HepG2 (cell line): ENCODE results near the gene EEIG1. TPM values are rescaled to one million over a fixed set of nuclear protein-coding genes. Genes with fewer than 3 reads are reported as not detected.

ENCODE experiments used
- BRD4 ChIP-seq: sonication (generic); formaldehyde crosslinking; IDR thresholded peaks from 2 replicates; pipeline ENCODE4 v1.4.0; 2020; ENCODE audit warnings: missing genetic modification reagents
- CBX1 ChIP-seq: IDR thresholded peaks from one replicate; pipeline ENCODE4 v1.6.1; 2016; ENCODE audit warnings: antibody characterized with exemption, low read depth
- E2F1 ChIP-seq: sonication (generic); formaldehyde crosslinking; IDR thresholded peaks from 2 replicates; pipeline ENCODE4 v1.5.0; 2020; ENCODE audit warnings: missing genetic modification reagents
- MBNL3 ChIP-seq: fragments of 250-450 bp; sonication (Bioruptor Pico); conservative IDR thresholded peaks from 2 replicates; pipeline ENCODE4 v1.8.0; 2022; ENCODE audit warnings: mild to moderate bottlenecking, inconsistent platforms
- NPAS2 ChIP-seq: sonication (generic); formaldehyde crosslinking; IDR thresholded peaks from 2 replicates; pipeline ENCODE4 v1.8.0; 2022; ENCODE audit warnings: mild to moderate bottlenecking, missing genetic modification reagents, borderline replicate concordance
- NR2F2 ChIP-seq: IDR thresholded peaks from 2 replicates; pipeline ENCODE4 v1.6.1; 2012; ENCODE audit warnings: low read depth, inconsistent platforms, borderline replicate concordance
- PRMT3 ChIP-seq: sonication (generic); formaldehyde crosslinking; IDR thresholded peaks from 2 replicates; pipeline ENCODE4 v1.8.1; 2022; ENCODE audit warnings: low read depth, mild to moderate bottlenecking, moderate library complexity, missing genetic modification reagents, borderline replicate concordance
- SIX1 ChIP-seq: sonication (generic); formaldehyde crosslinking; IDR thresholded peaks from 2 replicates; pipeline ENCODE4 v1.4.0; 2020; ENCODE audit warnings: missing genetic modification reagents, borderline replicate concordance
- SP1 ChIP-seq, 2 experiments: fragments of 450-650 bp in 1 of 2; sonication (generic) in 1 of 2; formaldehyde crosslinking in 1 of 2; IDR thresholded peaks; 2 replicates each; pipeline versions ENCODE4 v1.4.0 to v1.6.1; 2016 to 2020; ENCODE audit warnings: missing genetic modification reagents in 1 of 2
- SSRP1 ChIP-seq: IDR thresholded peaks from 2 replicates; pipeline ENCODE4 v1.6.1; 2016; ENCODE audit warnings: control low read depth
- STAT5B ChIP-seq: sonication (generic); formaldehyde crosslinking; IDR thresholded peaks from 2 replicates; pipeline ENCODE4 v1.4.0; 2020; ENCODE audit warnings: missing genetic modification reagents
- TFDP2 ChIP-seq: sonication (generic); formaldehyde crosslinking; IDR thresholded peaks from 2 replicates; pipeline ENCODE4 v1.4.0; 2020; ENCODE audit warnings: missing genetic modification reagents
- THAP8 ChIP-seq: sonication (generic); formaldehyde crosslinking; IDR thresholded peaks from 2 replicates; pipeline ENCODE4 v1.5.1; 2020; ENCODE audit warnings: missing genetic modification reagents, mild to moderate bottlenecking, borderline replicate concordance
- ZHX1 ChIP-seq: sonication (generic); formaldehyde crosslinking; IDR thresholded peaks from 2 replicates; pipeline ENCODE4 v1.8.1; 2022; ENCODE audit warnings: low read depth, mild to moderate bottlenecking, missing genetic modification reagents
- ZMAT5 ChIP-seq: sonication (generic); formaldehyde crosslinking; IDR thresholded peaks from 2 replicates; pipeline ENCODE4 v1.5.0; 2020; ENCODE audit warnings: mild to moderate bottlenecking, low read depth, missing genetic modification reagents, borderline replicate concordance
- ZNF138 ChIP-seq: sonication (generic); formaldehyde crosslinking; IDR thresholded peaks from 2 replicates; pipeline ENCODE4 v1.5.0; 2020; ENCODE audit warnings: mild to moderate bottlenecking, low read depth, missing genetic modification reagents
- ZNF33A ChIP-seq: sonication (generic); formaldehyde crosslinking; IDR thresholded peaks from 2 replicates; pipeline ENCODE4 v1.5.1; 2020; ENCODE audit warnings: missing genetic modification reagents, mild to moderate bottlenecking, moderate library complexity, borderline replicate concordance
- ZNF33B ChIP-seq: sonication (generic); formaldehyde crosslinking; IDR thresholded peaks from 2 replicates; pipeline ENCODE4 v1.5.1; 2020; ENCODE audit warnings: mild to moderate bottlenecking, missing genetic modification reagents
- ZNF451 ChIP-seq: sonication (generic); formaldehyde crosslinking; IDR thresholded peaks from 2 replicates; pipeline ENCODE4 v1.5.0; 2020; ENCODE audit warnings: mild to moderate bottlenecking, missing genetic modification reagents
- ZNF83 ChIP-seq: sonication (generic); formaldehyde crosslinking; IDR thresholded peaks from 2 replicates; pipeline ENCODE4 v1.4.0; 2020; ENCODE audit warnings: missing genetic modification reagents, mild to moderate bottlenecking, borderline replicate concordance
- polyA plus RNA-seq, 8 experiments: library from polyadenylated mRNA; depleted of rRNA in 3 of 8; stranded (reverse) in 7 of 8; unstranded in 1 of 8; fragments of >200 nt; fragmentation: Illumina TruSeq in 4 of 8; extraction: Trizol in 4 of 8; gene quantifications; 2 replicates each; pipeline versions ENCODE4 v1.2.1 to v1.2.3, GENCODE V29; 2011 to 2016; ENCODE audit warnings: low read depth in 4 of 8, missing spikeins in 1 of 8, mixed read lengths in 1 of 8; ENCODE audit not compliant: insufficient read depth in 1 of 8
- total RNA-seq, 5 experiments: library from RNA; depleted of rRNA; stranded (reverse); fragments of >200 nt; fragmentation: Illumina TruSeq; extraction: Trizol; gene quantifications; 2 replicates each; pipeline ENCODE4 v1.2.3, GENCODE V29; 2016; ENCODE audit warnings: low read depth in 1 of 5
- TF ChIP-seq, protein P1 (sequence below): sonication (generic); formaldehyde crosslinking; IDR thresholded peaks from 2 replicates; pipeline ENCODE4 v1.9.0; 2021; ENCODE audit warnings: missing genetic modification reagents, mild to moderate bottlenecking, borderline replicate concordance

EEIG1 gene
- total and polyA plus RNA-seq, 2 of the 13 experiments (the other 11 are each of a cell fraction or from before 2014, with no cell fraction given): 16.6 to 25.2 TPM

GRCh38 chr9:127950513-127951289 is 30.1 kb downstream of the EEIG1 start (continued):
- TF ChIP-seq ZNF83 (CRISPR knock-in tag): no peak
- no peak for TF ChIP-seq CBX1
- no peak for TF ChIP-seq PRMT3 (CRISPR knock-in tag)
- no peak for TF ChIP-seq STAT5B
- TF ChIP-seq, protein P1, sequence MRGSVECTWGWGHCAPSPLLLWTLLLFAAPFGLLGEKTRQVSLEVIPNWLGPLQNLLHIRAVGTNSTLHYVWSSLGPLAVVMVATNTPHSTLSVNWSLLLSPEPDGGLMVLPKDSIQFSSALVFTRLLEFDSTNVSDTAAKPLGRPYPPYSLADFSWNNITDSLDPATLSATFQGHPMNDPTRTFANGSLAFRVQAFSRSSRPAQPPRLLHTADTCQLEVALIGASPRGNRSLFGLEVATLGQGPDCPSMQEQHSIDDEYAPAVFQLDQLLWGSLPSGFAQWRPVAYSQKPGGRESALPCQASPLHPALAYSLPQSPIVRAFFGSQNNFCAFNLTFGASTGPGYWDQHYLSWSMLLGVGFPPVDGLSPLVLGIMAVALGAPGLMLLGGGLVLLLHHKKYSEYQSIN: no peak
- TF ChIP-seq SSRP1: no peak; the same call in 1 of the 2 replicates
- TF ChIP-seq SP1 (IDR thresholded peaks at IDR 0.05): no peak
- 0 out of 2 replicates have a peak, but pooled peaks have one; percentile 41 for TF ChIP-seq SP1 (CRISPR knock-in tag; IDR thresholded peaks at IDR 0.05)
- peak; percentile 85 for TF ChIP-seq ZHX1 (CRISPR knock-in tag)
- peak; percentile 66; the same call in 1 of the 2 replicates for TF ChIP-seq ZNF451 (CRISPR knock-in tag)
- no peak for TF ChIP-seq SIX1 (CRISPR knock-in tag)
- no peak for TF ChIP-seq THAP8 (CRISPR knock-in tag)
- no peak for TF ChIP-seq E2F1 (CRISPR knock-in tag)
- TF ChIP-seq ZMAT5 (CRISPR knock-in tag): no peak
- peak; percentile 83; the same call in 1 of the 2 replicates for TF ChIP-seq ZNF33B (CRISPR knock-in tag)
- TF ChIP-seq ZNF33A (CRISPR knock-in tag): no peak
- TF ChIP-seq BRD4 (CRISPR knock-in tag): no peak; the same call in 1 of the 2 replicates
- no peak for TF ChIP-seq NR2F2
- TF ChIP-seq ZNF138 (CRISPR knock-in tag): no peak
- TF ChIP-seq TFDP2 (CRISPR knock-in tag): peak; percentile 63
- TF ChIP-seq MBNL3 (CRISPR knock-in tag): no peak
- no peak for TF ChIP-seq NPAS2
